Hepatocyte (in vitro differentiated cells): ENCODE results near the gene WDR74. TPM values are rescaled to one million over a fixed set of nuclear protein-coding genes. Genes with fewer than 3 reads are reported as not detected.

Experiments used
- DNase-seq: peaks from one replicate; pipeline ENCODE4 v3.0.0-alpha.2; 2016; ENCODE audit warnings: low spot score
- H2AFZ ChIP-seq: fragments of 200-600 bp; sonication (generic); 2 replicates; pipeline ENCODE4 v1.6.0; 2016; ENCODE audit warnings: antibody characterized with exemption, mild to moderate bottlenecking
- H3K27ac ChIP-seq: fragments of 200-600 bp; sonication (generic); 2 replicates; pipeline ENCODE4 v1.5.1; 2016; ENCODE audit warnings: mild to moderate bottlenecking
- H3K27me3 ChIP-seq: fragments of 200-600 bp; sonication (generic); 2 replicates; pipeline ENCODE4 v1.6.1; 2016
- H3K36me3 ChIP-seq: fragments of 200-600 bp; sonication (generic); replicated peaks from 2 replicates; pipeline ENCODE4 v1.5.1; 2016; ENCODE audit warnings: low read depth; ENCODE audit not compliant: insufficient read depth
- H3K4me1 ChIP-seq: fragments of 200-600 bp; sonication (generic); 2 replicates; pipeline ENCODE4 v1.5.1; 2016; ENCODE audit warnings: mild to moderate bottlenecking, moderate library complexity; ENCODE audit not compliant: insufficient read depth
- H3K4me2 ChIP-seq: fragments of 200-600 bp; sonication (generic); 2 replicates; pipeline ENCODE4 v1.6.0; 2016
- H3K4me3 ChIP-seq: fragments of 200-600 bp; sonication (generic); 2 replicates; pipeline ENCODE4 v1.5.1; 2016; ENCODE audit warnings: mild to moderate bottlenecking
- H3K79me2 ChIP-seq: fragments of 200-600 bp; sonication (generic); 2 replicates; pipeline ENCODE4 v1.6.0; 2017; ENCODE audit warnings: mild to moderate bottlenecking
- H3K9me2 ChIP-seq: fragments of 200-600 bp; sonication (generic); replicated peaks from 2 replicates; pipeline ENCODE4 v1.6.0; 2017; ENCODE audit warnings: mild to moderate bottlenecking; ENCODE audit not compliant: insufficient read depth
- H3K9me3 ChIP-seq: fragments of 200-600 bp; sonication (generic); 2 replicates; pipeline ENCODE4 v1.5.1; 2016; ENCODE audit warnings: low read depth, mild to moderate bottlenecking
- H4K20me1 ChIP-seq: fragments of 200-600 bp; sonication (generic); 2 replicates; pipeline ENCODE4 v1.6.0; 2016; ENCODE audit warnings: mild to moderate bottlenecking; ENCODE audit not compliant: insufficient read depth, poor library complexity, severe bottlenecking
- EZH2 ChIP-seq: fragments of 200-600 bp; sonication (generic); IDR thresholded peaks from 2 replicates; pipeline ENCODE4 v1.6.1; 2016; ENCODE audit warnings: antibody characterized with exemption, mild to moderate bottlenecking, borderline replicate concordance
- EZH2phosphoT487 ChIP-seq: fragments of 200-600 bp; sonication (generic); IDR thresholded peaks from one replicate; pipeline ENCODE4 v1.6.1; 2018; ENCODE audit warnings: antibody characterized with exemption, mild to moderate bottlenecking, low read depth, moderate library complexity; ENCODE audit not compliant: unreplicated experiment, severe bottlenecking
- WGBS: methylation state at CpG from one replicate; pipeline ENCODE4 v1.1.6; 2016; ENCODE audit warnings: low lambda C conversion rate; ENCODE audit errors: missing lambda C conversion rate; 5-methylcytosine and 5-hydroxymethylcytosine counted together
- polyA plus RNA-seq: library from polyadenylated mRNA; unstranded; fragments of >200 nt; fragmentation: Nextera tagmentation; extraction: Ambion mirVana; gene quantifications from 2 replicates; pipeline ENCODE4 v1.2.1, GENCODE V29; 2016
- total RNA-seq: library from RNA; depleted of rRNA; stranded (reverse); fragments of >200 nt; gene quantifications from 2 replicates; pipeline ENCODE4 v1.2.3, GENCODE V29; 2014
- TF ChIP-seq, protein P1 (sequence below): fragments of 200-600 bp; sonication (generic); IDR thresholded peaks from 2 replicates; pipeline ENCODE4 v1.5.1; 2016; ENCODE audit warnings: antibody characterized with exemption, mild to moderate bottlenecking; ENCODE audit not compliant: poor library complexity

Gene WDR74
- total and polyA plus RNA-seq, 2 experiments from 2014 or later = 30.9 to 34.1 TPM

- H4K20me1 ChIP-seq = peaks cover 28% of the 10 kb centered on the region
- H2AFZ ChIP-seq = peak overlapping the region; percentile 84
- peak; percentile 99 for DNase-seq
- TF ChIP-seq, protein P1, sequence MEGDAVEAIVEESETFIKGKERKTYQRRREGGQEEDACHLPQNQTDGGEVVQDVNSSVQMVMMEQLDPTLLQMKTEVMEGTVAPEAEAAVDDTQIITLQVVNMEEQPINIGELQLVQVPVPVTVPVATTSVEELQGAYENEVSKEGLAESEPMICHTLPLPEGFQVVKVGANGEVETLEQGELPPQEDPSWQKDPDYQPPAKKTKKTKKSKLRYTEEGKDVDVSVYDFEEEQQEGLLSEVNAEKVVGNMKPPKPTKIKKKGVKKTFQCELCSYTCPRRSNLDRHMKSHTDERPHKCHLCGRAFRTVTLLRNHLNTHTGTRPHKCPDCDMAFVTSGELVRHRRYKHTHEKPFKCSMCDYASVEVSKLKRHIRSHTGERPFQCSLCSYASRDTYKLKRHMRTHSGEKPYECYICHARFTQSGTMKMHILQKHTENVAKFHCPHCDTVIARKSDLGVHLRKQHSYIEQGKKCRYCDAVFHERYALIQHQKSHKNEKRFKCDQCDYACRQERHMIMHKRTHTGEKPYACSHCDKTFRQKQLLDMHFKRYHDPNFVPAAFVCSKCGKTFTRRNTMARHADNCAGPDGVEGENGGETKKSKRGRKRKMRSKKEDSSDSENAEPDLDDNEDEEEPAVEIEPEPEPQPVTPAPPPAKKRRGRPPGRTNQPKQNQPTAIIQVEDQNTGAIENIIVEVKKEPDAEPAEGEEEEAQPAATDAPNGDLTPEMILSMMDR = no peak
- TF ChIP-seq EZH2phosphoT487 = no peak
- TF ChIP-seq EZH2 = no peak
- WGBS = under 1% methylated on average over 54 of the region's 54 CpGs
- H3K9me2 ChIP-seq = no peaks in the 10 kb centered on the region
- peak overlapping the region; percentile 89 for H3K4me2 ChIP-seq
- no peaks in the 10 kb centered on the region for H3K9me3 ChIP-seq
- no peaks in the 10 kb centered on the region for H3K27me3 ChIP-seq
- H3K4me1 ChIP-seq = peaks cover 48% of the 10 kb centered on the region
- peaks cover 11% of the 10 kb centered on the region for H3K36me3 ChIP-seq
- peak overlapping the region; percentile 67 for H3K4me3 ChIP-seq
- peak overlapping the region; percentile 80 for H3K27ac ChIP-seq
- peaks cover 49% of the 10 kb centered on the region for H3K79me2 ChIP-seq
These were observed 16.4 kb upstream of the WDR74 start for GRCh38 chr11:62855571-62856332.

GRCh38 chr11:62854825-62855570 is 15.6 kb upstream of the WDR74 start:
- peak overlapping the region; percentile 67 for H3K4me3 ChIP-seq
- H2AFZ ChIP-seq = no peak overlapping the region
- no peaks in the 10 kb centered on the region for H3K9me3 ChIP-seq
- H3K27ac ChIP-seq = peak overlapping the region; percentile 26
- H3K36me3 ChIP-seq = peaks cover 11% of the 10 kb centered on the region
- peaks cover 43% of the 10 kb centered on the region for H3K4me1 ChIP-seq
- TF ChIP-seq EZH2 = no peak
- TF ChIP-seq EZH2phosphoT487 = no peak
- TF ChIP-seq, protein P1 = no peak
- H3K4me2 ChIP-seq = peak overlapping the region; percentile 82
- H3K27me3 ChIP-seq = no peaks in the 10 kb centered on the region
- peaks cover 49% of the 10 kb centered on the region for H3K79me2 ChIP-seq
- H3K9me2 ChIP-seq = no peaks in the 10 kb centered on the region
- under 1% methylated on average over 15 of the region's 15 CpGs for WGBS
- DNase-seq = no peak
- peaks cover 28% of the 10 kb centered on the region for H4K20me1 ChIP-seq

DNA sequence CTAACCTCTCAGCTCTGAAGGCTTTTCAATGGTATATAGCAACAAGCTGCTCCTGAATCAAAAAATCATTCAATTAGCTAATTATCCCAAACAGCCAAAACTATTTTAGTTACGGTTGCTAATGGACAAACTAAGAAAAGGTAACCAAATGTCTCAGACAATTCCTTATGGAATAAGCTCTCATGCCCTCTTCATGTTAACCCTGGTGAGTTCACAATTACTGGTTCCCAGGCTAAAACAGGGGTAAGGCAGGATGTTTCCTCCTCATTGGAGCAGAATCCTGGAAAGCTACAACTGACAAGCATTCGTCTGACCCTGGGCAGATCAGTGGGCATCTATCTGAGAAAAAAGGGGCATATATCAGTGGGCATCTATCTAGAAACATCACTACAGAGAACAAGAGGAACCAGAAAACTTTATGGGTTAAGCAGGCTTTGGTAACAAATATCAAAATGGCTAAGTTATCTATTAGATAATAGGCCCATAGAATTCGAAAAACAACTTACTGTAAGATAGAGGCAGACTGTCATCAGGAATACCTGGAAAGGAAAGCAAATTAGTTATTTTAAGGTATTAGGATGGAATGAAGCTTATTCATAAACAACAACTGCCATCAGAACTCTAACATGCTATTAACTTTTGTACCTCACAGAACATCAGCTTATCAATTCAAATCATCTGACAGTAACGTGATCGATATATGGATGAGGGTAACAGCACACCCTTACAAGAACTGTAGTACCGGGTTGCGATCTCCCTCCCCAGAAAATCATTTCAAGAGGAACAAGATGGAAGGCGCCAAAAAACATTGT is 14.8 kb upstream of the WDR74 start:
- peaks cover 11% of the 10 kb centered on the region for H3K36me3 ChIP-seq
- H3K4me2 ChIP-seq = peak overlapping the region; percentile 82
- WGBS = 7% methylated on average over 8 of the region's 8 CpGs
- no peaks in the 10 kb centered on the region for H3K9me2 ChIP-seq
- DNase-seq = no peak
- peak overlapping the region; percentile 67 for H3K4me3 ChIP-seq
- H3K4me1 ChIP-seq = peaks cover 35% of the 10 kb centered on the region
- H2AFZ ChIP-seq = no peak overlapping the region
- no peak overlapping the region for H3K27ac ChIP-seq
- peaks cover 45% of the 10 kb centered on the region for H3K79me2 ChIP-seq
- TF ChIP-seq EZH2 (no peak), EZH2phosphoT487 (no peak)
- TF ChIP-seq, protein P1 = no peak
- no peaks in the 10 kb centered on the region for H3K27me3 ChIP-seq
- H4K20me1 ChIP-seq = peaks cover 28% of the 10 kb centered on the region
- H3K9me3 ChIP-seq = no peaks in the 10 kb centered on the region
